SK-N-SH (cell line): ENCODE results near the gene EHD1. TPM values are rescaled to one million over a fixed set of nuclear protein-coding genes. Genes with fewer than 3 reads are reported as not detected.

Source experiments
- CTCF ChIA-PET: fragments of 300-600, 350-600 bp; formaldehyde crosslinking; extraction: SDS; loops from one replicate; lab custom pipeline; 2021; lab: Yijun Ruan, JAX
- POLR2A ChIA-PET: fragments of 350-600 bp; sonication (Branson Sonifier 250); formaldehyde crosslinking; extraction: SDS; loops from one replicate; lab custom pipeline; 2020; ENCODE audit warnings: antibody characterized with exemption, inconsistent platforms; lab: Yijun Ruan, JAX
- DNase-seq: peaks from one replicate; pipeline ENCODE4 v3.0.0; 2012
- H2AFZ ChIP-seq: fragments of 200-600 bp; sonication (generic); 2 replicates; pipeline ENCODE4 v1.8.1; 2016; ENCODE audit warnings: antibody characterized with exemption, mild to moderate bottlenecking, low read depth
- H3F3A ChIP-seq: fragments of 200-600 bp; sonication (generic); replicated peaks from 2 replicates; pipeline ENCODE3; 2016; ENCODE audit warnings: antibody characterized with exemption, mild to moderate bottlenecking; ENCODE audit not compliant: insufficient read depth
- H3K27ac ChIP-seq, 2 experiments: fragments of 200-500 bp in 1 of 2; fragments of 200-600 bp in 1 of 2; sonication (Bioruptor generic) in 1 of 2; sonication (generic), shearing (Covaris generic) in 1 of 2; 2 replicates each; pipeline versions ENCODE4 v1.5.1 to v1.6.1; 2014 to 2016; ENCODE audit warnings: low read depth in 2 of 2, inconsistent platforms in 1 of 2, low read length in 1 of 2, mild to moderate bottlenecking in 1 of 2, mixed read lengths in 1 of 2
- H3K27me3 ChIP-seq: fragments of 200-600 bp; sonication (generic), shearing (Covaris generic); 2 replicates; pipeline ENCODE4 v1.6.1; 2016; ENCODE audit warnings: mixed run types; ENCODE audit not compliant: insufficient read depth
- H3K36me3 ChIP-seq, 2 experiments: fragments of 200-500 bp in 1 of 2; fragments of 200-600 bp in 1 of 2; sonication (Bioruptor generic) in 1 of 2; sonication (generic) in 1 of 2; replicated peaks in 1 of 2; 2 replicates each; pipeline versions ENCODE3 to v1.5.1; 2014 to 2016; ENCODE audit warnings: low read length in 1 of 2, mild to moderate bottlenecking in 1 of 2; ENCODE audit not compliant: insufficient read depth in 2 of 2, control insufficient read depth in 1 of 2
- H3K4me1 ChIP-seq, 2 experiments: fragments of 200-500 bp in 1 of 2; fragments of 200-600 bp in 1 of 2; sonication (Bioruptor generic) in 1 of 2; sonication (generic), shearing (Covaris generic) in 1 of 2; 2 replicates each; pipeline versions ENCODE4 v1.5.1 to v1.6.1; 2014 to 2016; ENCODE audit warnings: low read depth in 1 of 2, low read length in 1 of 2, mixed run types in 1 of 2; ENCODE audit not compliant: insufficient read depth in 2 of 2, control insufficient read depth in 1 of 2
- H3K4me2 ChIP-seq: fragments of 200-600 bp; sonication (generic), shearing (Covaris generic); 2 replicates; pipeline ENCODE4 v1.6.1; 2017; ENCODE audit warnings: mixed run types
- H3K4me3 ChIP-seq, 2 experiments: fragments of 200-500 bp in 1 of 2; fragments of 200-600 bp in 1 of 2; sonication (Bioruptor generic) in 1 of 2; sonication (generic), shearing (Covaris generic) in 1 of 2; 2 replicates each; pipeline versions ENCODE4 v1.5.1 to v1.8.1; 2014 to 2016; ENCODE audit warnings: low read depth in 2 of 2, inconsistent platforms in 1 of 2, low read length in 1 of 2, mild to moderate bottlenecking in 1 of 2, mixed read lengths in 1 of 2, moderate library complexity in 1 of 2
- H3K79me2 ChIP-seq: fragments of 200-600 bp; sonication (generic); 2 replicates; pipeline ENCODE4 v1.8.1; 2017; ENCODE audit warnings: mild to moderate bottlenecking; ENCODE audit not compliant: insufficient read depth
- H3K9ac ChIP-seq: fragments of 200-600 bp; sonication (generic); 2 replicates; pipeline ENCODE4 v1.6.1; 2017; ENCODE audit warnings: mixed run types
- H3K9me2 ChIP-seq: fragments of 200-600 bp; sonication (generic); 2 replicates; pipeline ENCODE4 v1.6.1; 2017; ENCODE audit warnings: mixed run types
- H3K9me3 ChIP-seq: fragments of 200-600 bp; sonication (generic); 2 replicates; pipeline ENCODE4 v1.6.1; 2017; ENCODE audit warnings: mixed run types, mild to moderate bottlenecking, moderate library complexity
- H4K20me1 ChIP-seq: fragments of 200-600 bp; sonication (generic); 2 replicates; pipeline ENCODE4 v1.6.1; 2017; ENCODE audit warnings: mild to moderate bottlenecking, mixed run types; ENCODE audit not compliant: insufficient read depth
- CHD2 ChIP-seq: fragments of 150-350 bp; IDR thresholded peaks from 2 replicates; pipeline ENCODE4 v1.6.1; 2018; ENCODE audit warnings: low read length; ENCODE audit not compliant: partially characterized antibody
- CTCF ChIP-seq: fragments of 200-600 bp; sonication (generic); IDR thresholded peaks from 2 replicates; pipeline ENCODE4 v1.6.1; 2017; ENCODE audit warnings: antibody characterized with exemption, mild to moderate bottlenecking, moderate library complexity
- ELF1 ChIP-seq: IDR thresholded peaks from 2 replicates; pipeline ENCODE4 v1.4.0; 2012
- JUND ChIP-seq: IDR thresholded peaks from 2 replicates; pipeline ENCODE4 v1.4.0; 2012
- MEF2A ChIP-seq: IDR thresholded peaks from 2 replicates; pipeline ENCODE4 v1.4.0; 2012; ENCODE audit warnings: low read depth, borderline replicate concordance
- POLR2AphosphoS5 ChIP-seq: IDR thresholded peaks from 2 replicates; pipeline ENCODE4 v1.6.1; 2012; ENCODE audit warnings: low read depth, low read length
- RAD21 ChIP-seq: IDR thresholded peaks from 2 replicates; pipeline ENCODE4 v1.6.1; 2012; ENCODE audit warnings: mild to moderate bottlenecking, low read length
- SMC3 ChIP-seq: IDR thresholded peaks from 2 replicates; pipeline ENCODE4 v1.6.1; 2012; ENCODE audit warnings: low read depth, low read length, improper control_type of control experiment
- USF2 ChIP-seq: fragments of 150-350 bp; IDR thresholded peaks from 2 replicates; pipeline ENCODE4 v1.6.1; 2017; ENCODE audit warnings: antibody characterized with exemption, low read length, low read depth, borderline replicate concordance
- ZBTB33 ChIP-seq: IDR thresholded peaks from 2 replicates; pipeline ENCODE4 v1.4.0; 2012; ENCODE audit warnings: low read depth, borderline replicate concordance
- WGBS: methylation state at CpG from one replicate; pipeline ENCODE4 v1.1.6; 2017; ENCODE audit warnings: low lambda C conversion rate; 5-methylcytosine and 5-hydroxymethylcytosine counted together
- polyA plus RNA-seq, 3 experiments: library from polyadenylated mRNA; depleted of rRNA; stranded (reverse); fragments of >200 nt; gene quantifications; 2 replicates each; pipeline ENCODE4 v1.2.3, GENCODE V29; 2012

EHD1 gene
- polyA plus RNA-seq, 1 of the 3 experiments (the other 2 are of a cell fraction): 93.3 TPM

- H3K9me3 ChIP-seq: no peaks in the 10 kb centered on the region
- POLR2A ChIA-PET: no interaction called here
- H3F3A ChIP-seq: no peaks in the 10 kb centered on the region
- H3K4me1 ChIP-seq: peaks cover 0 to 3% of the 10 kb centered on the region in 2 experiments; a peak in 1 of 4 replicates
- no peaks in the 10 kb centered on the region for H3K79me2 ChIP-seq
- H3K36me3 ChIP-seq: peaks cover 0 to 14% of the 10 kb centered on the region in 2 experiments
- TF ChIP-seq JUND (no peak), RAD21 (peak; percentile 75), POLR2AphosphoS5 (no peak), SMC3 (peak; percentile 96), USF2 (no peak), CHD2 (no peak), CTCF (peak; percentile 88)
- peak; percentile 97 for DNase-seq
- no peak overlapping the region for H3K27ac ChIP-seq
- no peak overlapping the region for H3K4me2 ChIP-seq
- CTCF ChIA-PET: interaction anchor here (0.6 to 26.7 kb wide), 36 partner anchors 9 to 218 kb away, joined by 3 to 530 read pairs (median 4); partner anchors contain the start of genes BATF2, CDC42BPG, EHD1 and MEN1
- H3K9ac ChIP-seq: no peak overlapping the region
- no peaks in the 10 kb centered on the region for H3K9me2 ChIP-seq
- no peak overlapping the region for H3K4me3 ChIP-seq
- 30% methylated on average over 12 of the region's 14 CpGs for WGBS
- H4K20me1 ChIP-seq: no peaks in the 10 kb centered on the region
- no peak overlapping the region for H2AFZ ChIP-seq
- H3K27me3 ChIP-seq: no peaks in the 10 kb centered on the region
Measured at GRCh38 chr11:64894070-64894811, 15.8 kb upstream of the EHD1 start.

GRCh38 chr11:64893194-64894069, 15.0 kb upstream of the EHD1 start:
- no peak overlapping the region for H3K9ac ChIP-seq
- CTCF ChIA-PET: interaction anchor here (0.6 to 26.7 kb wide), 32 partner anchors 8 to 219 kb away, joined by 3 to 530 read pairs (median 4); partner anchors contain the start of genes BATF2, CDC42BPG, EHD1 and PPP2R5B
- H3K4me2 ChIP-seq: no peak overlapping the region
- peaks cover 0 to 12% of the 10 kb centered on the region in 2 experiments for H3K36me3 ChIP-seq
- 82% methylated on average over 19 of the region's 25 CpGs for WGBS
- H3K27me3 ChIP-seq: no peaks in the 10 kb centered on the region
- H3F3A ChIP-seq: no peaks in the 10 kb centered on the region
- no peaks in the 10 kb centered on the region for H3K9me2 ChIP-seq
- no peaks in the 10 kb centered on the region for H4K20me1 ChIP-seq
- no peaks in the 10 kb centered on the region for H3K9me3 ChIP-seq
- no peaks in the 10 kb centered on the region for H3K79me2 ChIP-seq
- no peak overlapping the region for H2AFZ ChIP-seq
- TF ChIP-seq MEF2A: no peak
- TF ChIP-seq ZBTB33: no peak
- no peak for TF ChIP-seq ELF1
- no peak for DNase-seq
- H3K4me3 ChIP-seq: no peak overlapping the region
- H3K27ac ChIP-seq: no peak overlapping the region
- H3K4me1 ChIP-seq: peaks cover 0 to 6% of the 10 kb centered on the region in 2 experiments; a peak in 1 of 4 replicates
- POLR2A ChIA-PET: no interaction called here
